ENCODE results near the gene PDYN. TPM values are rescaled to one million over a fixed set of nuclear protein-coding genes. Genes with fewer than 3 reads are reported as not detected.

PDYN gene
- total and polyA plus RNA-seq, 7 donors, result not detected

- no peaks in the 10 kb centered on the region for H3K9me3 ChIP-seq
- no peak overlapping the region for H3K4me3 ChIP-seq
- ATAC-seq (no peak), DNase-seq (no peak)
- TF ChIP-seq, protein P1, sequence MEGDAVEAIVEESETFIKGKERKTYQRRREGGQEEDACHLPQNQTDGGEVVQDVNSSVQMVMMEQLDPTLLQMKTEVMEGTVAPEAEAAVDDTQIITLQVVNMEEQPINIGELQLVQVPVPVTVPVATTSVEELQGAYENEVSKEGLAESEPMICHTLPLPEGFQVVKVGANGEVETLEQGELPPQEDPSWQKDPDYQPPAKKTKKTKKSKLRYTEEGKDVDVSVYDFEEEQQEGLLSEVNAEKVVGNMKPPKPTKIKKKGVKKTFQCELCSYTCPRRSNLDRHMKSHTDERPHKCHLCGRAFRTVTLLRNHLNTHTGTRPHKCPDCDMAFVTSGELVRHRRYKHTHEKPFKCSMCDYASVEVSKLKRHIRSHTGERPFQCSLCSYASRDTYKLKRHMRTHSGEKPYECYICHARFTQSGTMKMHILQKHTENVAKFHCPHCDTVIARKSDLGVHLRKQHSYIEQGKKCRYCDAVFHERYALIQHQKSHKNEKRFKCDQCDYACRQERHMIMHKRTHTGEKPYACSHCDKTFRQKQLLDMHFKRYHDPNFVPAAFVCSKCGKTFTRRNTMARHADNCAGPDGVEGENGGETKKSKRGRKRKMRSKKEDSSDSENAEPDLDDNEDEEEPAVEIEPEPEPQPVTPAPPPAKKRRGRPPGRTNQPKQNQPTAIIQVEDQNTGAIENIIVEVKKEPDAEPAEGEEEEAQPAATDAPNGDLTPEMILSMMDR (IDR thresholded peaks at IDR 0.05), result no peak
- H3K36me3 ChIP-seq (ENCODE audit: insufficient read depth in 1 of 2, low read depth in 1 of 2), result no peaks in the 10 kb centered on the region
- no peak overlapping the region for H3K27ac ChIP-seq
- H3K4me1 ChIP-seq, result no peaks in the 10 kb centered on the region
- WGBS, 3 donors, result 5 to 24% (median 14%) methylated on average over 1 of the region's 1 CpG
- intact Hi-C loops (cut with DNase I), result no loop called here
- H3K27me3 ChIP-seq (ENCODE audit: insufficient read depth in 3 of 3, low read length in 2 of 3), result peaks cover 0 to 36% (median 5%) of the 10 kb centered on the region in 3 donors
Observed at GRCh38 chr20:2004171-2004570, 10.3 kb upstream of the PDYN start.

- ATAC-seq, result no peak
- intact Hi-C loops (cut with DNase I), result no loop called here
- TF ChIP-seq, protein P1 (IDR thresholded peaks at IDR 0.05), result no peak
Observed at GRCh38 chr20:2002365-2002764, 8.5 kb upstream of the PDYN start.

GRCh38 chr20:2001119-2001518, 7.3 kb upstream of the PDYN start:
- no peak overlapping the region for H3K27ac ChIP-seq
- WGBS, 3 donors, result 48 to 70% (median 55%) methylated on average over 3 of the region's 3 CpGs
- H3K36me3 ChIP-seq (ENCODE audit: insufficient read depth in 1 of 2, low read depth in 1 of 2), result no peaks in the 10 kb centered on the region
- intact Hi-C loops (cut with DNase I), result no loop called here
- no peak for ATAC-seq
- H3K4me1 ChIP-seq, result no peaks in the 10 kb centered on the region
- TF ChIP-seq, protein P1 (IDR thresholded peaks at IDR 0.05), result no peak
- peaks cover 0 to 60% (median 5%) of the 10 kb centered on the region in 3 donors for H3K27me3 ChIP-seq (ENCODE audit: insufficient read depth in 3 of 3, low read length in 2 of 3)
- no peaks in the 10 kb centered on the region for H3K9me3 ChIP-seq
- DNase-seq, result no peak
- H3K4me3 ChIP-seq, result no peak overlapping the region

More at GRCh38 chr20:2002365-2002764, 8.5 kb upstream of the PDYN start:
- H3K36me3 ChIP-seq (ENCODE audit: insufficient read depth in 1 of 2, low read depth in 1 of 2), result no peaks in the 10 kb centered on the region
- no peaks in the 10 kb centered on the region for H3K4me1 ChIP-seq
- DNase-seq, result no peak
- H3K4me3 ChIP-seq, result no peak overlapping the region
- no peaks in the 10 kb centered on the region for H3K9me3 ChIP-seq
- peaks cover 0 to 54% (median 5%) of the 10 kb centered on the region in 3 donors for H3K27me3 ChIP-seq (ENCODE audit: insufficient read depth in 3 of 3, low read length in 2 of 3)
- no peak overlapping the region for H3K27ac ChIP-seq
- WGBS, 3 donors, result 70 to 75% (median 74%) methylated on average over 4 of the region's 4 CpGs

DNA sequence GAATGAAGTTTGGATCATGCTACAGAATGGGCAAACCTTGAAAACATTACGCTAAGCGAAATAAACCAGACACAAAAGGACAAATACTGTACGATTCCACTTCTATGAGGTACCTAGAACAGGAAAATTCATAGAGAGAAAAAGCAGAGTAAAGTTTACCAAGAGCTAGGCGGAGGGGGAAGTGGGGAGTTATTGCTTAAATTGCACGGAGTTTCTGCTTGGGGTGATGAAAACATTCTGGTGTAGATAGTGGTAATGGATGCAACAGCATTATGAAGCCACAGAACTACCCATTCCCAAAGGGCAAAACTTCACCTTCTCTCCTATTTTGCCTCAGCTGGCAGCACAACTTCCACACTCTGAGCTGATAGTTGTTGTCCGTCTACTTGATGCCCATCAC, 6.4 kb upstream of the PDYN start:
- Histone ChIP-seq H3K4me3 (no peak overlapping the region), H3K36me3 (ENCODE audit: insufficient read depth in 1 of 2, low read depth in 1 of 2) (no peaks in the 10 kb centered on the region), H3K9me3 (no peaks in the 10 kb centered on the region), H3K27ac (no peak overlapping the region), H3K27me3 (ENCODE audit: insufficient read depth in 3 of 3, low read length in 2 of 3) (peaks cover 0 to 63% (median 5%) of the 10 kb centered on the region in 3 donors), H3K4me1 (no peaks in the 10 kb centered on the region)
- TF ChIP-seq, protein P1 (IDR thresholded peaks at IDR 0.05), result no peak
- 66 to 86% (median 85%) methylated on average over 6 of the region's 6 CpGs for WGBS, 3 donors
- no peak for DNase-seq
- intact Hi-C loops (cut with DNase I), result no loop called here
- no peak for ATAC-seq

GRCh38 chr20:1998715-1999114, 4.9 kb upstream of the PDYN start:
- WGBS, 3 donors, result 41 to 53% (median 51%) methylated on average over 3 of the region's 3 CpGs
- H3K27ac ChIP-seq, result no peak overlapping the region
- H3K9me3 ChIP-seq, result no peaks in the 10 kb centered on the region
- H3K27me3 ChIP-seq (ENCODE audit: insufficient read depth in 3 of 3, low read length in 2 of 3), result peaks cover 0 to 65% (median 5%) of the 10 kb centered on the region in 3 donors
- DNase-seq, result no peak
- no peaks in the 10 kb centered on the region for H3K4me1 ChIP-seq
- H3K4me3 ChIP-seq, result no peak overlapping the region
- no peaks in the 10 kb centered on the region for H3K36me3 ChIP-seq (ENCODE audit: insufficient read depth in 1 of 2, low read depth in 1 of 2)
- no peak for ATAC-seq
- TF ChIP-seq, protein P1 (IDR thresholded peaks at IDR 0.05), result no peak
- intact Hi-C loops (cut with DNase I), result no loop called here
